ENCODE results near the gene SMIM45.

SMIM45 gene

GRCh38 chr22:41979423-41980250 is 27.7 kb downstream of the SMIM45 start:
- no peak for ATAC-seq
- in situ Hi-C loops (cut with HindIII; ENCODE audit: low pct_unique_long_range_greater_than_20kb, low sequenced_read_pairs) = no loop called here
- no peak overlapping the region for H3K4me3 ChIP-seq (ENCODE audit: low read depth in 2 of 2, low read length in 2 of 2)
- intact Hi-C loops (cut with micrococcal nuclease; ENCODE audit: unreplicated experiment) = no loop called here
- H3K4me1 ChIP-seq (ENCODE audit: control insufficient read depth, insufficient read depth, low read length) = 0 out of 2 replicates have a peak, but pooled peaks cover 2% of the 10 kb centered on the region
- no TSS peak for BruUV-seq (replicated peaks)
- POLR2A ChIA-PET = interaction anchor here (0.7 kb wide), 1 partner anchor 74 kb away, joined by 4 read pairs; no protein-coding TSS in a partner anchor
- H3K27me3 ChIP-seq (ENCODE audit: control insufficient read depth, insufficient read depth, low read length) = peaks cover 6% of the 10 kb centered on the region; the same call in 1 of the 2 replicates
- DNase-seq (ENCODE audit: low read depth, low spot score) = no peak
- no peak for TF ChIP-seq TCF7L2 (IDR thresholded peaks at IDR 0.05; ENCODE audit: low read depth, low read length)
- no peak for TF ChIP-seq SIN3A (IDR thresholded peaks at IDR 0.05; ENCODE audit: borderline replicate concordance, insufficient read depth, low read depth, low read length)
- no peak for TF ChIP-seq CTCF (IDR thresholded peaks at IDR 0.05)
- TF ChIP-seq POLR2AphosphoS5 (IDR thresholded peaks at IDR 0.05; ENCODE audit: low read depth, low read length) = no peak
- TF ChIP-seq REST (IDR thresholded peaks at IDR 0.05; ENCODE audit: insufficient read depth in 1 of 2, low read depth in 2 of 2, low read length in 1 of 2) = no peak
- CTCF ChIA-PET = no interaction called here
- no peaks in the 10 kb centered on the region for H3K9me3 ChIP-seq (ENCODE audit: control insufficient read depth, insufficient read depth, low read depth, low read length)
- H3K27ac ChIP-seq (ENCODE audit: low read length) = no peak overlapping the region
- no peaks in the 10 kb centered on the region for H3K36me3 ChIP-seq (ENCODE audit: control insufficient read depth, insufficient read depth, low read length)

GRCh38 chr22:41982865-41983264 is 30.9 kb downstream of the SMIM45 start:
- DNase-seq (ENCODE audit: low read depth, low spot score) (no peak), ATAC-seq (no peak)
- H3K36me3 ChIP-seq (ENCODE audit: control insufficient read depth, insufficient read depth, low read length) = no peaks in the 10 kb centered on the region
- H3K27me3 ChIP-seq (ENCODE audit: control insufficient read depth, insufficient read depth, low read length) = no peaks in the 10 kb centered on the region
- intact Hi-C loops (cut with micrococcal nuclease; ENCODE audit: unreplicated experiment) (no loop called here), in situ Hi-C loops (cut with HindIII; ENCODE audit: low pct_unique_long_range_greater_than_20kb, low sequenced_read_pairs) (no loop called here)
- BruUV-seq (replicated peaks) = no TSS peak
- no peaks in the 10 kb centered on the region for H3K9me3 ChIP-seq (ENCODE audit: control insufficient read depth, insufficient read depth, low read depth, low read length)
- no peak for TF ChIP-seq POLR2AphosphoS5 (IDR thresholded peaks at IDR 0.05; ENCODE audit: low read depth, low read length)
- TF ChIP-seq SIN3A (IDR thresholded peaks at IDR 0.05; ENCODE audit: borderline replicate concordance, insufficient read depth, low read depth, low read length) = no peak
- POLR2A ChIA-PET = interaction anchor here (0.7 kb wide), 1 partner anchor 11 kb away, joined by 3 read pairs; no protein-coding TSS in a partner anchor
- H3K27ac ChIP-seq (ENCODE audit: low read length) = no peak overlapping the region
- H3K4me1 ChIP-seq (ENCODE audit: control insufficient read depth, insufficient read depth, low read length) = no peaks in the 10 kb centered on the region
- CTCF ChIA-PET = no interaction called here
- H3K4me3 ChIP-seq (ENCODE audit: low read depth in 2 of 2, low read length in 2 of 2) = no peak overlapping the region
